Measurements from ENCODE around the gene B3GALT6. TPM values are rescaled to one million over a fixed set of nuclear protein-coding genes. Genes with fewer than 3 reads are reported as not detected.
A peak's percentile ranks its signal among the peaks of the same experiment; 100 is the strongest.
"Not testable (repeated sequence)": the region's sequence is repeated elsewhere in the genome, so short reads cannot be mapped to it uniquely, and the experiment has no call there.

Gene B3GALT6
- total RNA-seq, 1 donor from 2014 or later: 10.9 TPM

DNA sequence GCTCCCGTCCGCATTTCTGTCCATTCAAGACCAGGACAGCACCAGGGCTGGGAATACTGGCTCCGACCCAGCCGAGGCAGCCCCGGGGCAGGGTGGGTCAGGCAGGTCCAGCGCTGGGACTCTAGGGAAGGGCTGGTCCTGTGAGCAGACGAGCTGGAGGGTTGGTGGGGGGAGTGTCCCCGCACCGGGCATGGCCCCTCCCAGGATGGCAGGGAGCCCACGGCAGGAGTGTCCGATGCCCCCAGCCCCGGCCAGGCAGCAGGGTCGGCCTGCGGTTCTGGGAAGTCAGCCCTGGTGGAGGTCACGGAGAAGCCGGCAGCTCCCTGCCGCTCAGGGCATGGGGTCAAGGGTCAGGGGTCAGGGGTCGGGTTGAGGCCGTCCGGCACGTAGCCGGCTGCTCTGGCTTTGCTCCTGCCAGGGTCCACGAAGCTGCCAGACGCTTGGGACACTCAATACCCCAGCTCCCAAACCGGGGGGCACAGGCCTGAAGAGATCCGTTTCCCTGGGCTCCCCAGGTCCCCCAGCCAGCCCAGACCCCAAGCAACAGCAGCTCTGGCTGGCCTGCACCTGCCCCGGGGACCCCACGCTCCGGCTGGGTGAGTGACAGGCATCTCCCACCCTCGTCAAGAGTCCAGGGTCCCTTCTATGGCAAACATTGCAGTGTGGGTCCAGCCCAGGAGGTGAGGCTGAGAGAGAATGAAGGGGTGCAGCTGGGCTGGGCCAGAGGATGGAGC, 7.7 kb downstream of the B3GALT6 start:
- DNase-seq (ENCODE audit: low spot score) (no peak), ATAC-seq (no peak)
- intact Hi-C loops (cut with DNase I): no loop called here

DNA sequence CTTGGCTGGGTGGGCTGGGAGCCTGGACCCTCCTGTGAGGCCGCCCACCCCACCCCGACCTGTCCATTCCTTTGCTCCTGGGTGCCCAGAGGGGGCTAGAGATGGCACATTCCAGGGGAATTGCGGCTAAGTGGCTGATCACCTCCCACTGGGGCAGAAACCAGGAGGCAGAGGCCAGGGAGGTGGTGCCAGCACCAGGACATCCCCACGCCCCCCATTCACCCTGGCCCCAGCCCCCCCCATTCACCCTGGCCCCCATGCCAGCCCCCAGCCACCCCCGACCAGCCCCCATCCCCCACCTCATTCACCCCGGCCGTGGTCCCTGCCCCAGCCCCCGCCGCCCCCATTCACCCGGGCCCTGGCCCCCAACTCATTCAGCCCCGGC, 8.3 kb downstream of the B3GALT6 start:
- ATAC-seq: no peak
- DNase-seq (ENCODE audit: low spot score): no peak
- intact Hi-C loops (cut with DNase I): no loop called here

DNA sequence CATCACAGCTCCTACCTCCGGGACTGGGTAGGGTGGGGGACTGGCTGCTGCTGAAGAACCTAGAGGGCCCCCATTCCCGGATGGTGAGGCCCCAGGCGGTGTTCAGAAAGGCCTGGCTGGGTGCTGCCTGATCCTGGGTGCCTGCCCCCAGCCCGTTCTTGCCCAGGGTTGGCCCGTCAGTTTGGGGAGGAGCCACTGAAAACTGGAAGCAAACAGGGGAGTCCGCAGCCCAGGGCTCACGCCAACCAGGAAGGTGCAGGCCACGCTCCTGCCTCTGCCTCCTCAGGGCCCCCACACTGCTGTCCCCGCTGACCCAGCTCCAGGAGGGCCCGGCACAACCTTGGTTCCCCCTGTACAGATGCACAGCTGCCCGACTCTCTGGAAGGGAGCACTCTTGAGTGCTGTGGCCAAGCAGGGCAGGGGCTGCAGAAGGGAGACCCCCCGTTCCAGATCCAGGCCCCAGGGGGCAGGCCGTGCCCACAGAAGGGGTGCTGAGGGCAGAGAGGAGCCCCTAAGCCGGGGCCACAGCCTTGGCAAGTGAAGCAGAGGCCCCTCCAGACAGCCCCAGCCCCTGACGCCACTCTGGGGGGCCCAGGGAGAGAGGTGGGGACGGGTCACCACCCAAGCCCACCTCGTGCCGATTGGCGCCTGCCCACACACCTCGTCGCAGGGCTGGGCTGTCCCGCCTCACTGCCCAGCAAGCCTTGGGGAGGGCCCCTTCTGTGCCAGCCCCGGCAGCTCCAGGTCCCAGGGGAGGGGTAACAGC, 9.0 kb downstream of the B3GALT6 start:
- ATAC-seq (no peak), DNase-seq (ENCODE audit: low spot score) (no peak)
- intact Hi-C loops (cut with DNase I): no loop called here

- ATAC-seq (no peak), DNase-seq (ENCODE audit: low spot score) (no peak)
- intact Hi-C loops (cut with DNase I): no loop called here
These were observed 9.7 kb downstream of the B3GALT6 start for GRCh38 chr1:1241588-1242219.

DNA sequence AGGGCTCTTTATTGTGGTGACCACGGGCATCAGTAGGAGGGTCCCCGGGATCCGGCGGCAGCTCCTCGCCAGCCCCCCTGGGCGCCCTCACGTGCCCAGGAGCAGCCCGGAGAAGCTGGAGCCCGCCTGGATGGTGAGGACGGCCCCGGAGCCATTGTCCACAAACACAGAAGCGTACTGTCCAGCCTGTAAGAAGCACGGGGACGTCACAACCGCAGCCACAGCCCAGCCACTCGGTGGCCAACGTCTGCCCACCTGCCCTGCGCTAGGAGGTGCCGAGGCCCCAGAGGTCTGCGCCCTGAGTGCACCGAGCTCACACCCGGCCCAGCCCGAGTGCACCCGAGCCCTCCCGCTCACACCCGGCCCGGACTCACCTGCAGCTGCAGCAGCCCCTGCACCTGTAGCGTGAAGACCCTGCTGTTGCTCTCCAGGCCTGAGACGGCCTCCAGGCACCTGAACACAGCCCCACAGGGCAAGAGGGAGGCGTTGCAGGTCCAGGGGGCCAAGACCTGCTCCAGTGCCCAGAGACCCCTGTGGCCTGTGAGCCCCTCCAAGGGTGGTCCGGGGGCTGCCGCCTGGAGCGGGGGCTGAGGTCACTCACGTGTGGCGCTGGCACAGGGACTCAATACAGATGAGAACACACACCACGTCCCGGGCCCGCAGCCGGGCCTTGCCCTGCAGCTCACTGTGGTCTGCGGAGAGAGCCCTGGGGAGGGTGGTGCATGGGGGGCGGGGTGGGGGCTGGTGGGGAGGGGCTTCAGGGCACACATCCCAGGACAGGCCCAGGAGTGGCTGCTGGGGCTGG, 10.6 kb downstream of the B3GALT6 start:
- intact Hi-C loops (cut with DNase I): no loop called here
- no peak for ATAC-seq
- DNase-seq (ENCODE audit: low spot score): no peak

DNA sequence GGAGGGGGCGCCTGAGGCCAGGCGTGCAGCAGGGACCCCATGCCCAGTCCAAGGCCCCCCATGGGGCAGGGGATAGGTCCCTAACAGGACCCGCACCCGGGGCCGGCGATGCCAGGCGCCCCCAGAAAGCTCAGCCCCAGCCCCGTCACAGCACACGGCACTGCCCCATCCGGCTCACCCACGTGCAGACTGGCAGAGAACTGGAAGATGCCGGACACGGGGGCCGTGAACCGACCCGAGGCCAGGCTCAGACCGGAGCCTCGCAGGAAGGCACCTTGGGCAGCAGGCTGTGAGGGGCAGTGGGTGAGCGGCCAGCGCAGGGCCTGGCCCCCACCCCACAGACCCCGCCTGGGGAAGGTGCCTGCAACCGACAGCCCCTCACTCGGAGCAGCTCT, 11.2 kb downstream of the B3GALT6 start:
- ATAC-seq (no peak), DNase-seq (ENCODE audit: low spot score) (no peak)
- intact Hi-C loops (cut with DNase I): no loop called here

DNA sequence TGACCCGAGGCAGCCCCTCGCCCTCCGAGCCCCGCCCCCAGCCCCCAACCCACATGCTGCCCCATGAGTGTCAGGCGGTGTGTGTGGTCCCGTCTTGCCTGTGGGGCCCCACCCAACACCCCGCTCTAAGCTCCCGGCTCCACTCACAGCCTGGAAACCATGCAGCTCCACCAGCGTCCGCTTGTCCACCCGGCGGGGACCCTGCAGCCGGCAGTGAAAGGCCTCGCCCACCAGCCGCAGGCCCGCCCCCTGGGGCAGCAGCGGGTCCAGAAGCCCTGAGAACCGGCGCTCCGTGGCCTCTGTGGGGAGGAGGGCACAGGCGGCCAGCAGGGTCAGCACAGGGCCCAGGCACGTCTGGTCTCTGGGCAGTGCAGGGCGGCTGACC, 11.8 kb downstream of the B3GALT6 start:
- ATAC-seq: no peak

GRCh38 chr1:1244192-1244811, 12.3 kb downstream of the B3GALT6 start:
- peak; percentile 15 for ATAC-seq
- intact Hi-C loops (cut with DNase I): no loop called here

More for the DNA sequence above, 11.8 kb downstream of the B3GALT6 start:
- intact Hi-C loops (cut with DNase I): no loop called here
- no peak for DNase-seq (ENCODE audit: low spot score)

GRCh38 chr1:1245178-1245816, 13.3 kb downstream of the B3GALT6 start:
- intact Hi-C loops (cut with DNase I): no loop called here
- ATAC-seq (no peak), DNase-seq (ENCODE audit: low spot score) (no peak)

More at GRCh38 chr1:1244192-1244811, 12.3 kb downstream of the B3GALT6 start:
- DNase-seq (ENCODE audit: low spot score): no peak

DNA sequence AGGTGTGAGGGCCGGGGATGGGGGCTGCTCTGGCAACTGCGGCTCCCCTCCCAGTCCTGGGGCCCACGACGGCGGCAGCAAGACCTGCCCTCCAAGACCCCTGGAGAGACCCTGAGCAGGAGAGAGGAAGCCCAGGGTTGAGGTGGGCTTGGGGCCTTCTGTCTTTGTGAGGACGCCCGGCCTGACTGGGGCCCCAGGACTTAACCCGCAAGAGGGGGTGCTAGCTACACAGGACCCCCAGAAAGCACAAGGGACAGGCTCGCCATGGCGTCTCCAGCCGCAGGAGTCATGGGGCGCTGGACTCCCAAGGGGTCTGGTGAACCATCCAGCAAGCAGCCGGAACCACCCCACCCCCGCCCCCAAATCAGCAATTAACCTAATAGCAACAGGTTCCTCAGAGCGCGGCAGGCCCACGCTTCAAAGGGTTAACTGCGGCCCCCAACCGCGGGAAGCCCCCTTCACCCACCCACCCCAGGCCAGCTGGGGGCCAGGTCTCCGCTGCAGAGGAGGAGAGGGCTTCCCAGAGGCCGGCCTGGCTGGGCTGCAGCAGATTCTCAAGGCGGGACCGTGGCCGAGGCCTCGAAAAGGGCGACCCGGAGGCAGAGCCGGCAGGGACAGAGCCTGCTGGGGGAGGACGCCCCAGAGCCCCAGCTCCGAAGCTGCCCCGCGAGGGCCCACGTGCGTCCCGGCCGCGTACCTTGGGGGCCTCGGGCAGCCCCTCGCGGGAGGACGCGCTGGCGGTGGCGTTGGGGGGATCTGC, 14.0 kb downstream of the B3GALT6 start:
- intact Hi-C loops (cut with DNase I): loop anchor here (1.0 kb wide), 1 partner anchor 125 kb away; no protein-coding TSS in a partner anchor
- no peak for ATAC-seq
- DNase-seq (ENCODE audit: low spot score): no peak

DNA sequence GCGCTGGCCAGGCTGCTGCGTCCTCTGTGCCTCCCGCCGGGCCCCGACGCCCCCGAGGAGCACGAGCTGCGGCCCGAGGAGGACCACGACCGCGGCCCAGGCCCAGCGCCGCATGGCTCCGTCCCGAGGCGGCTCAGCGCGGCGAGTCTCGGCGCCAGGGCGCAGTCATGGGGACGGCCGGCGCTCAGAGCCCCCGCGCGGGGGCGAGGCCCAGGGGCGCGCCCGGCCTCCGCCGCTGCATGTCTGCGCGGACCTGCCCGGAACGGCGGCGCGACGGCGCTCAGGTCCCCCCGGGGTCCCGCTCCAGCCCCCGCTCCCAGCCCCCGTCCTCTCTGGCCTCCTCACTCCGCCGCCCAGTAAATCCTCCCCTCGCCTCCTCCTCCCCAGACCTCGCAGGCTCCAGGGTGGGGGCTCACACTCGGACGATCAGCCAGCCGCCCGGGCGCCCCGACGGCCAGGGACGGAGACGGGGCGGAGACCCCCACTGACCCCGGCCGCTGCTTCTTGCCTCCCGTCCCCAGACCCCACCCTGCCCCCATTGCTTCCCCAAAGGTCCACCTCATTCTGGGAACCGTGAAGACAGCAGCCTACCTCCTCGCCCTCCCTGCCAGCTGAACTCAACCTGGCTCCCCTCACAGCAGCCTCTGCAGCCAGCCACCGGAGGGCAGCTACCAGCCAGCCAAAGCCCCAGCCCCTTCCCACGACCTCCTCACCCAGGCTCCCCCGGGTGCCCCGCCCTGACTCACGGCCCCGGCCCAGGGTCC, 14.7 kb downstream of the B3GALT6 start, which contains the start of gene C1QTNF12:
Gene C1QTNF12, minus strand, starts transcription at position 146 of the 764 bp plus-strand sequence. Its CDS starts 32 bp downstream, at position 114.
- ATAC-seq: no peak
- no peak for DNase-seq (ENCODE audit: low spot score)
- intact Hi-C loops (cut with DNase I): loop anchor here (1.0 kb wide), 1 partner anchor 125 kb away; no protein-coding TSS in a partner anchor

GRCh38 chr1:1247341-1247913, 15.4 kb downstream of the B3GALT6 start:
- ATAC-seq (no peak), DNase-seq (ENCODE audit: low spot score) (no peak)
- intact Hi-C loops (cut with DNase I): no loop called here

DNA sequence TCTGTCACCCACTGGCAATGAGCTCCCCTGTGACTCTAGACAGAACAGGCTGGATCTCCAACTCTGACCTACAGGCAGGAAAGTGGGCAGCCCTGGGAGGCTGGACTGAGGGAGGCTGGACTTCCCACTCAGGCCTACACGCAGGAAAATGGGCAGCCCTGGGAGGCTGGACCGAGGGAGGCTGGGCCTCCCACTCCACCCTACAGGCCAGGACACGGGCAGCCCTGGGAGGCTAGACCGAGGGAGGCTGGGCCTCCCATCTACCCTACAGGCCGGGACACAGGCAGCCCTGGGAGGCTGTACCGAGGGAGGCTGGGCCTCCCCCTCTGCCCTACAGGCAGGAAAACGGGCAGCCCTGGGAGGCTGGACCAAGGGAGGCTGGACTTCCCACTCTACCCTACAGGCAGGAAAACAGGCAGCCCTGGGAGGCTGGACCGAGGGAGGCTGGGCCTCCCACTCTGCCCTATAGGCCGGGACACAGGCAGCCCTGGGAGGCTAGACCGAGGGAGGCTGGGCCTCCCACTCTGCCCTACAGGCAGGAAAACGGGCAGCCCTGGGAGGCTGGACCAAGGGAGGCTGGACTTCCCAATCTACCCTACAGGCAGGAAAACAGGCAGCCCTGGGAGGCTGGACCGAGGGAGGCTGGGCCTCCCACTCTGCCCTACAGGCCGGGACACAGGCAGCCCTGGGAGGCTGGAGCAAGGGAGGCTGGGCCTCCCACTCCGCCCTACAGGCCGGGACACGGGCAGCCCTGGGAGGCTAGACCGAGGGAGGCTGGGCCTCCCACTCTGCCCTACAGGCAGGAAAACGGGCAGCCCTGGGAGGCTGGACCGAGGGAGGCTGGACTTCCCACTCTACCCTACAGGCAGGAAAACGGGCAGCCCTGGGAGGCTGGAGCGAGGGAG, 16.2 kb downstream of the B3GALT6 start:
- not testable (repeated sequence) for ATAC-seq

DNA sequence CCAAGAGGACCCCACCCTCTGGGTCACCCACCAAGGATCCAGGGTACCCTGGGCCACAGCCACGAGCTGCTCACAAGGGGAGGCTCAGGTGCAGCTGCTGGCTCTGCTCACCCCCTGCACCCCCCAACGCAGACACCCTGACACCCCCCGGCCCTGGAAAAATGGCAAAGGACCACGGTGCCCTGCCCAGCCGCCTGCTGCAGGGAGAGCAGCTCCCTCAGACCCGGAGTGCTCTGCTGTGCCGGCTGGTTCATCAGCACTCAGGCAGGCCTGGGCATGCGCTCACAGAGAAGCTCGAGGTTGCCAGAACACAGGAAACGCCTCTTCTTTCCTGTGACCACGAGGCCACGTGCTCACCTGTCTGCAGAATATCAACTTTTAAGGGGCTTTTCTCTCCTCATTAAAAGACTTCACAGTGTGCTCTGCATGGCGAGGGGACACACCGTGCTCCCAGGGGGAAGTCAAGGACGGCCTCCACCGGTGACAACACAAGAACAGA, 18.8 kb downstream of the B3GALT6 start:
- ATAC-seq (peak; percentile 6), DNase-seq (ENCODE audit: low spot score) (no peak)
- intact Hi-C loops (cut with DNase I): no loop called here

More for the DNA sequence above, 16.2 kb downstream of the B3GALT6 start:
- DNase-seq (ENCODE audit: low spot score); intact Hi-C loops (cut with DNase I): not testable (repeated sequence)

DNA sequence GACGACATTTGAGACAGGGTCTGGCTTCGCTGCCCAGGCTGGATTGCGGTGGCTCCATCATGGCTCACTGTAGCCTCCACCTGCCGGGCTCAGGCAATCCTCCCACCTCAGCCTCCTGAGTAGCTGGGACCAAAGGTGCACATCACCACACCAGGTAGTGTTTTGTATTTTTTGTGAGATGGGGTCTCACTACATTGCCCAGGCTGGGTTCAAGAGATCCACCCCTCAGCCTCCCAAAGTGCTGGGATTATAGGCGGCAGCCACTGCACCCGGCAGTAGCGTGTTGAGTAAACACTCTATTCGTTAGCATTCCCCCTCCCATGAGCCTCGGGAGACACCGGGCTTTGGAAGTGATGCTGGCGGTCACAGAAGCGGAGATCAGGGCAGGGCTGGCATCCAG, 21.3 kb downstream of the B3GALT6 start:
- ATAC-seq: no peak
- DNase-seq (ENCODE audit: low spot score): no peak
- intact Hi-C loops (cut with DNase I): no loop called here
